ENCODE measurements around the gene TMEM59L. TPM values are rescaled to one million over a fixed set of nuclear protein-coding genes. Genes with fewer than 3 reads are reported as not detected.

Gene TMEM59L
- total and polyA plus RNA-seq, 9 of the 15 experiments (the other 6 are each of a cell fraction or from before 2014, with no cell fraction given), result 0.37 TPM; not detected in 8

- TF ChIP-seq CTCF (IDR thresholded peaks at IDR 0.05 in 2 of 3, conservative IDR thresholded peaks at IDR 0.05 in 1 of 3; ENCODE audit: insufficient read depth in 2 of 3, low read depth in 1 of 3, low read length in 3 of 3), result peak; percentile 60 to 76 (median 73)
- TF ChIP-seq SRSF3 (IDR thresholded peaks at IDR 0.05; ENCODE audit: insufficient read depth, low read length), result no peak
- 0 out of 2 replicates have a peak, but pooled peaks have one; percentile 25 for TF ChIP-seq NBN (IDR thresholded peaks at IDR 0.05; ENCODE audit: low read depth)
- no peak for TF ChIP-seq NCOA6 (IDR thresholded peaks at IDR 0.05)
- peak; percentile 69 for TF ChIP-seq CREB1 (IDR thresholded peaks at IDR 0.05)
- TF ChIP-seq CREB1 (CRISPR knock-in tag; IDR thresholded peaks at IDR 0.05), result peak; percentile 71; the same call in 1 of the 2 replicates
- no peak for TF ChIP-seq PPARD (CRISPR knock-in tag; IDR thresholded peaks at IDR 0.05)
- TF ChIP-seq HMBOX1 (IDR thresholded peaks at IDR 0.05), result no peak
- TF ChIP-seq VEZF1 (CRISPR knock-in tag; IDR thresholded peaks at IDR 0.05), result 0 out of 2 replicates have a peak, but pooled peaks have one; percentile 18
- no peak for TF ChIP-seq CCNT2 (IDR thresholded peaks at IDR 0.05; ENCODE audit: borderline replicate concordance, extremely low read depth, insufficient read length, low read depth, low read length)
- no peak for TF ChIP-seq PTBP1 (IDR thresholded peaks at IDR 0.05; ENCODE audit: low read depth, low read length)
- peak; percentile 82 for TF ChIP-seq L3MBTL2 (IDR thresholded peaks at IDR 0.05)
- no peak for TF ChIP-seq RFX5 (IDR thresholded peaks at IDR 0.05; ENCODE audit: low read depth, low read length)
- peak; percentile 58; the same call in 1 of the 2 replicates for TF ChIP-seq KLF13 (tag; IDR thresholded peaks at IDR 0.05; ENCODE audit: borderline replicate concordance, low read depth)
- 0 out of 2 replicates have a peak, but pooled peaks have one; percentile 28 for TF ChIP-seq SUPT5H (IDR thresholded peaks at IDR 0.05)
- no peak for TF ChIP-seq HMGN3 (IDR thresholded peaks at IDR 0.05; ENCODE audit: borderline replicate concordance, extremely low read depth, insufficient read length, low read depth, low read length)
- 0 out of 2 replicates have a peak, but pooled peaks have one; percentile 8 for TF ChIP-seq PKNOX1 (IDR thresholded peaks at IDR 0.05)
- no peak for TF ChIP-seq NKRF (IDR thresholded peaks at IDR 0.05; ENCODE audit: borderline replicate concordance)
- peak; percentile 61 for TF ChIP-seq TBP (optimal IDR thresholded peaks at IDR 0.05; ENCODE audit: low read depth, low read length)
These were observed 22.1 kb upstream of the TMEM59L start (continued) for GRCh38 chr19:18590273-18591272.
